GM19324 (cell line): ENCODE results near the gene CERKL.
A peak's percentile ranks its signal among the peaks of the same experiment; 100 is the strongest.

Experiments
- ATAC-seq: cut with Tn5 transposase; IDR thresholded peaks from one replicate; pipeline ENCODE4 v1.9.1; 2021; ENCODE audit warnings: mild to moderate bottlenecking, moderate library complexity; ENCODE audit not compliant: unreplicated experiment, low FRiP score

Gene CERKL

DNA sequence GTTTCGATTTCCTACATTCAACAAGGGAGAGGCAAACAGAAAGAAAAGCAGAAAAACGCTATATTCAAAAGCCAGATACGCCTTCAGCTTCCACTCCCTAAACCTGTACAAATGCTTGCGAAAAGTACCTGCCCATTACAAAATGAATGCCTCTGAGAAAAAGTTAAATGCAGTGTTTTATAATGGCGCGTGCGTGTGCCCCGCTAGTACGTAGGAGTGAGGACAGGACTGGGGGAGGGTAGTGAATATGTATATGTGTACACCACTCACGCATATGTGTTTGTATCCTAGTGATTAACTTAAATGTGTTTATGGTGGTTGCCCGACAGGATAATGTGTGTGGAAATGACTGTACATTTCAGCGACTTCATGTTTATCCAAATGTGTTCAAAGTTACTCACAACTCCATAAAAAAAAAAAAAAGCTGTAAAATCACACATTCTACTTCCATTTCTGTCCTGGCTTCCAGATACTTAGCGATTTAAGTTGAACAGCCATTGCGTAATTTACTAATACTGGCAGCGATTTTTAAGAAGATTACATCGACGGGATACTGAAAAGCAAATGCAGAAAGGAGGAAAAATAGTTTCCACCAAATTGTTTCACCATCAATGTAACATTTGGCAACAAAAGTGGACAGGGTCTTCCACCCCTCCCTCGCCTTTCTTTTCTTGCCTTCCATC is 22.1 kb upstream of the CERKL start:
- no peak for ATAC-seq

DNA sequence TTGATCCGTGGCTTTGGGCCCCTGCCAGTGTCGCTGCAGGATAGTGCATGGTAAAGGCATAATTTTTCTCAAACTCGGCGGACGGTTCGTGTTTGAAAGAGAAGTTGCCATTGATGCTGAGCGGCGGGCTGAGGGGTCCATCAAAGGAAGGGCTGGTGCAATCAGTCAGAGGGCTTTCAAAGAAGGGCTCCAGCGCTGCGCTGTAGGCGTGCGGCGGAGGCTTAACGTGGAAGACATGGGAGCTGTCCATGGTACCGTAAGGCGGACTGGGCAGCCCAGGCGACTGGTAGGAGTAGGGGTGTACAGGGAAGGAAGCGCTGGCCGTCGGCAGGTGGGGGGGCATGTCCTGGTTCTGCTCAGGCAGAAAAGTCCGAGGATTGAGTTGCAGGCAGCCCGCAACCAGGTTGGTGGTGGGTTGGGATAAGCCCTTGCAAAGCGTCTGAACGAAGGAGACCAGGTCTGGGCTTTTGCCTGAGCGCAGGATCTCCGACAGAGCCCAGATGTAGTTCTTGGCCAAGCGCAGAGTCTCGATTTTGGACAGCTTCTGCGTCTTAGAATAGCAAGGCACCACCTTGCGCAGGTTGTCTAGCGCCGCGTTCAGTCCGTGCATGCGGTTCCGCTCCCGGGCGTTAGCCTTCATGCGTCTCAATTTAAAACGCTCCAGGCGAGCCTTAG is 21.1 kb upstream of the CERKL start:
- ATAC-seq, result no peak

GRCh38 chr2:181675254-181675653 is 18.3 kb upstream of the CERKL start:
- ATAC-seq, result no peak

- no peak for ATAC-seq
Measured at GRCh38 chr2:181674461-181674860, 17.6 kb upstream of the CERKL start.

GRCh38 chr2:181673173-181673572 is 16.3 kb upstream of the CERKL start:
- peak; percentile 35 for ATAC-seq

- peak; percentile 85 for ATAC-seq
Measured at GRCh38 chr2:181672255-181673008, 15.5 kb upstream of the CERKL start.

- no peak for ATAC-seq
Measured at GRCh38 chr2:181670632-181671031, 13.7 kb upstream of the CERKL start.

- no peak for ATAC-seq
Measured at GRCh38 chr2:181667234-181667633, 10.3 kb upstream of the CERKL start.

GRCh38 chr2:181662287-181662686 is 5.4 kb upstream of the CERKL start:
- ATAC-seq, result no peak

GRCh38 chr2:181660181-181660580 is 3.3 kb upstream of the CERKL start:
- no peak for ATAC-seq

DNA sequence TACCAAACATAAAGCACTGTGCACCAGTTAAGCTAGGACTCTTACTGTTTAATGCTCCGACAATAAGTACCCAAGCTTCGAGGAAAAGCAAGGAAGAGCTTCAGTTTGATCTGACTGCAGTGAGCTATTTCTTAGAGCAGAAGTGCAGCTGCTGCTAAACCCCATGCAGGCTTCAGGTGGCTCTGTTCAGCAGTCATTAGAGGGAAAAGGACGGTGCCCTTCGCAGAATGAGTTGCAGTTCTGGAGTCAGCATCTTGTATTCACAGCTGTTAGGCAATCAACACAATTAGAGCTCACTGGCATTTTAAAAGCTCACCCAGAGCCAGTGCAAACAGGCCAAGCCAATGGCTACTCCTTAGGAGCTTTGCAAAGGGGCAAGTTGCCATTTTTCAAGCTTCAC is 1.5 kb upstream of the CERKL start:
- no peak for ATAC-seq

- ATAC-seq, result no peak
Measured at GRCh38 chr2:181657379-181657778, 474 bp upstream of the CERKL start.

DNA sequence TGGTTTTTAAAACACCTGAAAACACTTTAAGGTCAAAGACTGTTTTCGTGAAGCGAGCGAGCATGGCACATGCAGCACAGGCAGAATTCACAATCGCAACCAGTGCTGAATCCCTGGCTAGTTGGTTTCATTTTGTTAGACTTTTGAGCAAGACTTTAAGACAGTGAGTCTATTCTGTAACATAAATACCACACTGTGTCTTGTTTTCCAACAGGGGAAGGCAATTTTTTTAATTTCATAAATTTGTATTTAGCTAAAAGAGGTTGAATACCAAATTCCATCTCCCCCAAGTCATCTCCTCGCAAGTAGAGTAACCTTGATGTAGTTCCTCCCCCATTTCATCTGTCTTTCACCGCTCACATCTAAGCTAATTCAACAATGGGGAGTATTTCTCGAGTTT is 1.4 kb downstream of the CERKL start:
- no peak for ATAC-seq

- ATAC-seq, result no peak
Measured at GRCh38 chr2:181649436-181649979, 7.4 kb downstream of the CERKL start.

GRCh38 chr2:181648478-181649155 is 8.3 kb downstream of the CERKL start:
- ATAC-seq, result peak; percentile 48

- ATAC-seq, result peak; percentile 54
Measured at GRCh38 chr2:181646415-181646987, 10.4 kb downstream of the CERKL start.

- no peak for ATAC-seq
Measured at GRCh38 chr2:181643151-181643550, 13.8 kb downstream of the CERKL start.

DNA sequence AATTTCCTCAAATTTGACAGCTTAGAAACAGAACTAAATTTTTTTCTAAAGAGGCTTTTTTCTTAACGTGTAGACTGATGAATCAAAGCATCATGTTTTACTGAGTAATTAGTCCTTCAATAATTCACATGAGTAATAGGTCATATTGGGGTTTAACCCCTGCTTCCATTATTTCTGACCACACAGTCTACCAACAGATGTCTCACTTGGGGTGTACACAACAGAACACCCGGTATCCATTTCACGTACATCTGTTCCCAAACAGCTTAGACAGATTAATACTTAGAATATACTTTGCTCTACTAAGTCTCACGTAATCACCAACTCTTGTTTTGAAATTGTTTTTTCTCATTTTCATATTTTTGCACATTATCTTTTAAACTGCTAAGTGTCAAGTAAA is 14.8 kb downstream of the CERKL start:
- ATAC-seq, result no peak

- no peak for ATAC-seq
Measured at GRCh38 chr2:181639686-181640085, 17.2 kb downstream of the CERKL start.

GRCh38 chr2:181632733-181633401 is 24.0 kb downstream of the CERKL start:
- no peak for ATAC-seq
